GM12872 (cell line): ENCODE data around the gene CCNI.

Source experiments
- CTCF ChIP-seq: IDR thresholded peaks from 3 replicates; pipeline ENCODE4 v1.5.1; 2011; ENCODE audit warnings: low read depth, mild to moderate bottlenecking, low read length, moderate library complexity; ENCODE audit not compliant: insufficient read depth

The CCNI gene

GRCh38 chr4:77044461-77045150 is 31.2 kb downstream of the CCNI start:
- TF ChIP-seq CTCF: peak; percentile 50; the same call in 2 of the 3 replicates

- TF ChIP-seq CTCF: no peak
Observed at GRCh38 chr4:77043507-77044136, 32.2 kb downstream of the CCNI start.

- TF ChIP-seq CTCF: no peak
Observed at GRCh38 chr4:77040854-77041725, 34.7 kb downstream of the CCNI start.

GRCh38 chr4:77040270-77040669 is 35.5 kb downstream of the CCNI start:
- TF ChIP-seq CTCF: no peak

- TF ChIP-seq CTCF: no peak
Observed at GRCh38 chr4:77039796-77040195, 36.0 kb downstream of the CCNI start.

- no peak for TF ChIP-seq CTCF
Observed at GRCh38 chr4:77037736-77038135, 38.1 kb downstream of the CCNI start.

- no peak for TF ChIP-seq CTCF
Observed at GRCh38 chr4:77036206-77036605, 39.6 kb downstream of the CCNI start.
